Dermis microvascular lymphatic vessel endothelial cell (primary cell): Measurements from ENCODE around the gene DNAJC15. TPM values are rescaled to one million over a fixed set of nuclear protein-coding genes. Genes with fewer than 3 reads are reported as not detected.
"Not testable (repeated sequence)": the region's sequence is repeated elsewhere in the genome, so short reads cannot be mapped to it uniquely, and the experiment has no call there.

ENCODE experiments used
- DNase-seq, 2 donors: peaks; one replicate each; pipeline versions ENCODE4 v3.0.0 to v3.0.0-alpha.2; 2010; ENCODE audit warnings: low read depth in 2 of 2
- total RNA-seq: library from RNA; depleted of rRNA; stranded (reverse); fragments of >200 nt; gene quantifications from 2 replicates; pipeline ENCODE4 v1.2.1, GENCODE V29; 2014

The DNAJC15 gene
- total RNA-seq, 1 donor from 2014 or later: 17.5 TPM

DNA sequence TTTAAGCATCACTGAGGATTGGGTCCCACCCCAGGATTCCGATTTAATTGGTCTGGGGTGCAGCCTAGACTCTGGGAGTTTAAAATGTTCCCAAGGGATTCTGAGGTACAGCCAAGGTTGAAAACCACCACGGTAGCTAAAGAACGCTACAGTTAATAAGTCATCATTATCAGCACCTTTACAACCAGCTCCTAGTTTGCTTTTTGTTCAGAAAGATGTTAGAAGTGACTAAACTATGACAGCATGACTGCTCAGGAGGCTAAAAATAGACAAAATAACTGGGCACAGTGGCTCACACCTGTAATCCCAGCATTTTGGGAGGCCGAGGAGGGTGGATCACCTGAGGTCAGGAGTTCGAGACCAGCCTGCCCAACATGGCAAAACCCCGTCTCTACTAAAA lies 19.7 kb upstream of the DNAJC15 start:
- no peak for DNase-seq

DNA sequence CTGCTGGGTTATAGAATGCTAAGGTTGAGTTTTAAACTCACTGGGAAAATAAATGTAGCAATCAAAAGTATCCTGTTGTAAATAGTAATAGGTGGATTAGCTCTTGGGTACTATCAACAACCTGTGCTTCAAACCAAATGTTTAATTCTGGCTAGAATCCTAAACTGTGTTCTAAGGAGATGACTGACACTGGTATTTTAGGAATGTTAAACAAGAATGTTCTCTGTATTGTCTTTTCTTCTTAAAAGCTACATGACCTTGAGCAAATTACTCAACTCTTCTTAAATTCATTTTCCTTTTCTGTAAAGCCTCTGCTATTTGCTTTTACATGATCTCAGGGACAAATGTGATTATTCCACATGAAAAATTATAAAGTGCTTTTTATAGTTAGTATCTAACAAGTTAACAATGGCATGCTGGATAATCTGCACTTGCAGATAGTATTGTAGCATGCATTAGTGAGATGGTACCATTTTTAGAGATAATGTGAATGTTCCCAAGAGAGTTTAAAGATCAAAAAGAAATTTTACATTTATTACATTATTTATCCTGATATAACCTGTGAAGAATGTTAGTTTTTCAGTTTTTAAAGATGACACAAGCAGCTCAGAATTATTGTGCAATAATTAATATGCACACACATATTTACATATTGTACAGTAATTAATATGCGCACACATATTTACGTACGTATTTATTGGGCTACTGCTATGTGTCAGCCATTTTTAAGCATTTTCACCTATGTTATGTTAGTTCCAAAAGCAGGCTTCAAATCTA lies 17.7 kb upstream of the DNAJC15 start:
- peak in 1 of 2 donors; percentile 16 for DNase-seq

DNA sequence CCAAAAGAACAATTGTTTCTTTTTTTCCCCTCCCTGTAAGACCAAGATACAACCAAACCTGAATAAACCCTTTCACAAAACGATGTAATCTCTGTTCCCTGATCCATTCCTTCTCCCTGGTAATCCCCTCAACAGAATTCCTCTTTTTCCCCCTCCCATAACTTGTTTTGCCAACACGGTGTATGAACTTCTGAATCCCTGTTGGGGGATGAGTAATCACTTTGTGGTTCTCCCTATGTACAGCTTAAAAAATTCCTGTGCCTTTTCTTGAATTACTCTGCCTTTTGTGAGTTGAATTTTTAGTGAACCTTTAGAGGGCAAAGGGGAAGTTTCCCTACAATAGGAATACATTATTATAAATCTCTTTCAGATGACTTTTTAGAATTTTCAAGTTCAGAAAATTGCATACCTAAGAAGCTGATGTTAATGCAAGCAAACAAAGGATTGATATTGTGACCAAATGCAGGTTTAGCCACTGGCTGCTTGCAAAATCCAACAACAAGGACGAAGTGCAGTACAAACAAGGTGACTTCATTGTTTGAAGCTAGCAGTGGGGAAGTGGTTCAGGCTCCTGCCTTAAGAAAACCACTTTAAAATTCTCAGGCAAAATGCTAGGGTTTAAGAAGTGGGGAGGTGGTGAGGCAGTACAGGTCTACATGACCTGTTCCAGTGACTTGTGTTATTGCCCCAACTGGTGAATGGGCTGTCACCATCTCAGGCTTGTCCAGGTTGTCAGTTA lies 16.3 kb upstream of the DNAJC15 start:
- no peak for DNase-seq

DNA sequence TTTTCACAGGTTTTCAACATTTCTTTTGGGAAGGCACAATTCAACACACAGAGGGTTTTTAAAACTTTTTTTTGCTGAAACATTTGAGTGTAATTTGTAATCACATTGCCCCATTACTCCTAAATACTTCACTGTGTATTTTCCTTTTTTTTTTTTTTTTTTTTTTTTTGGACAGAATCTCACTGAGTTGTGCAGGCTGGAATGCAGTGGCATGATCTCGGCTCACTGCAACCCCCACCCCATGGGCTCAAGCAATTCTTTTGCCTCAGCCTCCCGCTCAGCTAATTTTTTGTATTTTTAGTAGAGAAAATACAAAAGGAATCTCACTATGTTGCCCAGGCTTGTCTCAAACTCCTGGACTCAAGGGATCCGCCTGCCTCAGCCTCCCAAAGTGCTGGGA lies 14.8 kb upstream of the DNAJC15 start:
- no peak for DNase-seq

DNA sequence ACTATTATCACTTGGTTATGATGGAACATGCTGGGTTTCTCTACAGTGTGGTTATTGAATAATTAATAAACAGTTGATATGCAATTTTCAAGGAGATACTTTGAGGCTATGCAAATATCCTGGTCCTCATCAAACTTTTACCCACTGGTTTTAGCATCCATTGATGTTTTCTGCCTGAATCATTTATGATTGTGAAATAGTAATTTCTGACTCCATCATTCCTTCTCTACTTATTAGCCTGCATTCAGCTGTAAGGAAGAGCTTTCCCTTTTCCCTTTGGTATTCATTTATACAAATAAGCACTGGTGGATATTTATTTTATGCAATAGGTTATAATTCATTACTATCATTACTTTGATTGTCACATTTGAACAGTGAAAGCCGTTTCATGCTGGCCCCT lies 13.9 kb upstream of the DNAJC15 start:
- no peak for DNase-seq

DNA sequence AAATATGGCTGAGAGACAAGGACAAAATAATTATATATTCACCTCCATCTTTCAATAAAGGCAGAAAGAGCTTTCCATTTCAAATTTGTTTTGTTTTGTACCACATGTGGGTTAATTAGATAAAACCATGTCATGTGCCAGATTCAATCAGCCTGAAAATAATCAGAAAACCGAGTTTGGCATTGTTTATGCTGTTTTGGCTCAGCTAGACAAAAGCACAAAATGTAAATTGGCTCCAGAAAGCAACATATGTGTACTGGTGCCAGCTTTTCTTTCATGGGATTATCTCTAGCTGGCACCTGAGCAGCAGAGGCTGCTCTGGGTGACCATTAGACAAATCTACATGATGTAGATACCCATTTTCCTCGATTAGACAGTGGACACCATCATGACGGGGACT lies 9.2 kb upstream of the DNAJC15 start:
- DNase-seq: no peak

DNA sequence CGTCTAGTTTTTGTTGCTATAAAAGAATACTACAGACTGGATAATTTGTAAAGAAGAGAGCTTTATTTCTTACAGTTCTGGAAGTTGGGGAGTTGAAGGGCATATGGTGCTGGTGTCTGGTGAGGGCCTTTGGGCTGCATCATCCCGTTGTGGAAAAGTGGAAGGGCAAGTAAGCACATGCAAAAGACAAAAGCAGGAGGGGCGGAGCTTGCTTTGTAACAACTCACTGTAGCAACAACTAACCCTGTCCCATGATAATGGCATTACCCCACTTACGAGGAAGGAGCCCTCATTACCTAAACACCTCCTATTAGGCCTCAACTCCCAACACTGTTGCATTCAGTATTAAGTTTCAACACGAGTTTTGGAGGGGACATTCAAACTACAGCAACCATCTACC lies 7.2 kb upstream of the DNAJC15 start:
- no peak for DNase-seq

DNA sequence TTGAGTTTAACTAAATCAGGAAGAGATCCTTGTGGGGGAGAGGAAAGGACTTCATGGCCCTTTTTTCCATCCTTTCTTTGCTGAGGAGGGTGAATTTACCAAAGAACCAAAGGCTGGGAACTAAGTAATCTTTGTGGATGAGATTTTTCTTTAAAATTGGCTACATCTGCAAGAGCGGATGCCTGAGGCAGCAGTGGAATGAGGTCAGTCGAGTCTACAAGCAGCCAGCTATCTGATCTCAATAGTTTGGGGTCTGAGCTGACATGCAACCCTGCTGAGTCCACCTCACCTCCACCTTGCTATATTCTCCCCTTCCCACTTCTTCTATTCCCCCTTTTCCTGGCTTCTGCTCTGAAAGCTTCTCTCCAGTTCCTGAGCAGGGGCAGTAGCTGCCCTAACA lies 3.6 kb upstream of the DNAJC15 start:
- no peak for DNase-seq

DNA sequence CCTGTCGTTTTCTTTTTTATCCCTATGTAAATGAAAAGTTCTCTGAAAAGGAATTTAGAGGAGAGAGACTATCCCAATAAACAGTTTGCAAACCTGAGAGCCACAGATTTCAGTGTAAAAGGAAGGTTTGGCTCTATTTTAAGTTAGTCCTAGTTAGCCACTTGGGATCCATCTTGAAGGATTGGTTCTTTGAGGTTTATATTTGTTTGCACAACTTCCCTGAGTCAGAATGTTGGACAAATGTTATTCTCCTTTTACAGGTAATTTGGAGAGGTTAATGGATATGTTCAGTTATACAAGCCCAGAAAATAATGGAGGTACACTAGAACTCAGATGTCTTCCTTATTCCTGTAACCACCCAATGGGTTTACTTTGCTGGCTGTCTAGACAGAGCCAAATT lies 2.6 kb upstream of the DNAJC15 start:
- DNase-seq: no peak

DNA sequence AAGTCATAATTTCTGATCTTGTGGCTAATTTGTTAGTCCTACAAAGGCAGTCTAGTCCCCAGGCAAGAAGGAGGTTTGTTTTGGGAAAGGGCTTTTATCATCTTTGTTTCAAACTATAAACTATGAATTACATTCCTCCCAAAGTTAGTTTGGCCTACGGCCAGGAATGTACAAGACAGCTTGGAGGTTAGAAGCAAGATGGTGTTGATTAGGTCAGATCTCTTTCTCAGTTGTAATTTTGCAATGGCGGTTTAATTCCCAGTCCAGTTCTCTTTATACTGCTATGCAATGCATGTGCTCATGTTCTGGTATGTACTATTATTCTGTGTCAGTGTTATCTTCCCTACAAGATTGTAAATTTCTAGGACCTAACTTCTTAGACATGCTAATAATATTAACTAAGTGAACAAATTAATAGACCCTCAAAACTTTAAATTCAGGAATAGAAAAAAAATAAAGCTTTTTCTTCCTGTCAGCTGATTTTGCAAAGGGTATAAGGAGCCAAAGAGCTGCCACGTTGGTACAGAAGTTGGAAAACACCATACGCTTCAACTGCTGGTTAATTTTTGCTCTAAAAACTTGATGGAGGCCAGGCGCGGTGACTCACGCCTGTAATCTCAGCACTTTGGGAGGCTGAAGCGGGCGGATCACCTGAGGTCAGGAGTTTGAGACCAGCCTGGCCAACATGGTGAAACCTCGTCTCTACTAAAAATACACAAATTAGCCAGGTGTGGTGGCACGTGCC lies 1.3 kb upstream of the DNAJC15 start:
- no peak for DNase-seq

DNA sequence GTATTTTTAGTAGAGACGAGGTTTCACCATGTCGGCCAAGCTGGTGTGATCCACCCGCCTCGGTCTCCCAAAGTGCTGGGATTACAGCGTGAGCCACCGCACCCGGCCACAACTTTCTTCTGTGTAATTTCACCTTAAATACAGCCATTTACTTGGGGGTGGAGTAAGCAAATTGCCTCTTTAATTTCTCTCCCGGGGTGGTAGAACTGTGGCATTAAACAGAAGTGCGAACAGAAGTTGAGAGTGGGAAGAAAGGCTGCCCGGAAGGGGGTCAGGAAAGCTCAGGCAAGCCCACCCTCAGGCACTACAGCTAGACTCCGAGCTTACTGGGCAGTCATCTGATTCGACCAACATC lies 475 bp upstream of the DNAJC15 start:
- DNase-seq: no peak

DNA sequence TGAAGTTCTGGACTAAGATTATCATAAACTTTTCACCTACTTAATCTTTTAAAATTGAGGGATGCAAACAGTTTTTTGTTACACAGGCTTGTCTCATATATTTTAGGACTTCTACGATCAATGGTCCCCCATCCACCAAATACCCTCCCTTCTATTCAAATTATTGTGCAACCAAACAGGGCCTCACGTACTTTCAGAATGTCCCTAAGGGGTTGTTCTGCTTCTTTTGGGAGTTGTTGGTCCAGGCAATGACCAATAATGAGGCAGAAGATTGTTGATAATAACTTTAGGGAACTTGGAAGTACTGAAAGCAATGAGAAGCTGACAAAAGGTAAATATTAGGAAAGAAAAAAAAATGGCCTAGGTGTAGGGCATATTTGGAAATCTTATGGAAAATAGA lies 2.9 kb downstream of the DNAJC15 start:
- no peak for DNase-seq

DNA sequence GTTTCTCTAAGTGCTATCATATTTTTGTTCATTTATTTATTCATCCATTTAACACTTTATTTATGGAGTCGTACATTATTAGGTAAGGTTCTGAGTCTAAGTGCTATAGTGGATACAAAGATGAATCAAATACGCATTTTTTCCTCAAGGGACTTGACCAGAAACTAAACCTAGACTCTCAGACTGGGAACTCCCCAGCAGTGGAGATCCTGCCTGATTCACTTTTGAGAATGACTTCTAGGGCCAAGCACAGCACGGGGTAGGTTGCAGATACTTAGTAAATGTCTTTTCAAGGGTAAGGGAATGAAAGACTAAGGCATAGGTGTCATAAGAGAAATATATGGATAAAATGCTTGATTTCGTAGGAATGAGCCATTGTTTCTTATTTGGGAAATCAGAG lies 7.2 kb downstream of the DNAJC15 start:
- DNase-seq: no peak

DNA sequence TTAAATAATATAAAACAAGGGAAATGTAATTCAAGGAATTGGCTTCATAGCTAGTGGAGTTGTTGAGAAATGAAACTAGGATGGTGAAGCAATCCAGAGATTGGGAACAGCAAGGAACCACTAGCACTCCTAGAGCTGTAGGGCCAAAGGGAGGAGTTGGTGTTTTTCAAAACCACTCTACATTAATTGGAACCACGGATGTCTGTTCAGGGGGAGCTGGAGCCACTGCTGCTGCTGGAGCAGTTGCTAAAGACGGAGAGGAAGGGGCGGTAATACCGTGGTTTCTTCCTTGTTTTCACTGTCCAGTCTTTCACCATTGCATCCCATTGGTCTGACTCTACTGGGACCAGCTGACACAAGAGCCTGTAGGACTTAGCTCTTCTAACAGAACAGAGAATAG lies 8.5 kb downstream of the DNAJC15 start:
- DNase-seq: no peak

DNA sequence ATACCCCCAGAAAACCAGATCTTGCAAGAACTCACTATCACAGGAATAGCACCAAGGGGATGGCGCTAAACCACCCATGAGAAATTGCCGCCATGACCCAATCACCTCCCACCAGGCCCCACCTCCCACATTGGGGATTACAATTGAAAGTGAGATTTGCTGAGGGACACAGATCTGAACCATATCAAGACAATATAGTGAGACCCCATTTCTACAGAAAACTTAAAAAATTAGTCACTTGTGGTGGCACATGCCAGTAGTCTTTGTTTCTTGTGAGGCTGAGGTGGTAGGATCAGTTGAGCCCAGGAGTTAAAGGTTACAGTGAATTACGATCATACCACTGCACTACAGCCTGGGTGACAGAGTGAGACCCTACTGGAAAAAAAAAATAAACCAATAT lies 9.7 kb downstream of the DNAJC15 start:
- no peak for DNase-seq

DNA sequence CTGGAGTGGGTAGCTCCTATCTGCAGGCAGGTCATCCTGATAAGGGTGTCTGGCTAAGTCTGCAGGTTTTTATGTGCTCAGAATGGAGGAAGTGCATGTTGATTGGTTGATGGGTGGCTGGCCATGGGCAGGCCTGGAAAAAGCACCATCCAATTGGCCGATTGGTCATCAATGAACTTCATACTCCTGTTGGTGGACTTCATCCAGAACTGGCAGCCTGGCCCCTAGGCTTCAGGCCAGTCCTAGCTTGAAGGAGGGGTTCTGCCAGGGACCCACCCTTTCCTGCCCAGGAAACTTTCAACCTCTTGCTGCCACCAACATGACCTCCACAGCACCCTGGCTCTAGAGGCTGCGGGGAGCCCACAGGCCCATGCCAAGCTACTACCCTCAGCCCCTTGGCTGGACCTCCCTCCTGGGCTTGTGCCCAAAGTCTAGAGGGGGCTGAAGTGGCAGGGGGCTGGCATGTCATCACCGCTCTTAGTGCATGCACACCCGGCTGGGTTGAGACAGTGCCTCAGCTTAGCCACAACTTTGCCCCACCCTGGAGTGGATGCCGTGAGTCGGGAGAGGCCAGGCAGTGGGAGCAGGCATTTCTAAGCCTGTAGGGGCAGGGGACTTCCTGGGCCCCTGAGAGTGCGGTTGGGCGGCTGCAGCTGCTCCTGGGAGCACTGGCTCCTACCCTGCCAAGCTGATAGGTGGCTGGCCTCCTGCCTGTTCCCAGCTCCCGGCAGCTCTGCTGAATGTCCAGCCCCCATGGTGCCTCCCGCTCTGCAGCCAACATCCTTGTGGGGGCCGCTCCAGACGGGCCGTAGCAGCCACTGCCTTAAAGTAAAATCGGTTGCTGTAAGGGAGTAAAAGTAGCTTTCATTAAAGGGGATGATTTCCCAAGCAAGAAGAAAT lies 13.2 kb downstream of the DNAJC15 start:
- DNase-seq: no peak

DNA sequence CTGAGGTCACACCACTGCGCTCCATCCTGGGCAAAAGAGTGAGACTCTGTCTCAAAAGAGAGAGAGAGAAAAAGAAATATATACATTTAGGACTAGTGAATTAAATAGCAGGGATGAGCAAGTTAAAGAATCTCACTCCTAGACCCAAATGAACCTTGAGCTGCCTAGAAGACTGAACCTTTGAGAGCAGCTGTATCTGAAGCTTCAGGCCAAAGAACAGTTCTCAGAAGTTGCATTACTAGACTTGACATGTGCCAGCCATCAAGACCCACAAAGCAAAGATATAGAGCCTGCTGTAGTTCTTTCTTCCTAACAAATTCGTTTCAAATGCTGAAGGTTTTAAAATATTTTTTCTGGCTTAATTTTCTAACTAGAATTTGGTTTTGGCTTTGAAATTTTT lies 16.6 kb downstream of the DNAJC15 start:
- DNase-seq: no peak

DNA sequence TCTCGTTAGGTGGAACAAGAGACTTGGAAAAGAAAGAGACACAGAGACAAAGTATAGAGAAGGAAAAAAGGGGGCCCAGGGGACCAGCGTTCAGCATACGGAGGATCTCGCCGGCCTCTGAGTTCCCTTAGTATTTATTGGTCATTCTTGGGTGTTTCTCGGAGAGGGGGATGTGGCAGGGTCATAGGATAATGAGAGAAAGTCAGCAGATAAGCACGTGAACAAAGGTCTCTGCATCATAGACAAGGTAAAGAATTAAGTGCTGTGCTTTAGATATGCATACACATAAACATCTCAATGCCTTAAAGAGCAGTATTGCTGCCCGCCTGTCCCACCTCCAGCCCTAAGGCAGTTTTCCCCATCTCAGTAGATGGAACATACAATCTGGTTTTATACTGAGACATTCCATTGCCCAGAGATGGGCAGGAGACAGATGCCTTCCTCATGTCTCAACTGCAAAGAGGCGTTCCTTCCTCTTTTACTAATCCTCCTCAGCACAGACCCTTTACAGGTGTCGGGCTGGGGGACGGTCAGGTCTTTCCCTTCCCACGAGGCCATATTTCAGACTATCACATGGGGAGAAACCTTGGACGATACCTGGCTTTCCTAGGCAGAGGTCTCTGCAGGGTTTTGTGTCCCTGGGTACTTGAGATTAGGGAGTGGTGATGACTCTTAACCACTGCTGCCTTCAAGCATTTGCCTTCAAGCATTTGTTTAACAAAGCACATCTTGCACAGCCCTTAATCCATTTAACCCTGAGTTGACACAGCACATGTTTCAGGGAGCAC lies 17.4 kb downstream of the DNAJC15 start:
- not testable (repeated sequence) for DNase-seq

DNA sequence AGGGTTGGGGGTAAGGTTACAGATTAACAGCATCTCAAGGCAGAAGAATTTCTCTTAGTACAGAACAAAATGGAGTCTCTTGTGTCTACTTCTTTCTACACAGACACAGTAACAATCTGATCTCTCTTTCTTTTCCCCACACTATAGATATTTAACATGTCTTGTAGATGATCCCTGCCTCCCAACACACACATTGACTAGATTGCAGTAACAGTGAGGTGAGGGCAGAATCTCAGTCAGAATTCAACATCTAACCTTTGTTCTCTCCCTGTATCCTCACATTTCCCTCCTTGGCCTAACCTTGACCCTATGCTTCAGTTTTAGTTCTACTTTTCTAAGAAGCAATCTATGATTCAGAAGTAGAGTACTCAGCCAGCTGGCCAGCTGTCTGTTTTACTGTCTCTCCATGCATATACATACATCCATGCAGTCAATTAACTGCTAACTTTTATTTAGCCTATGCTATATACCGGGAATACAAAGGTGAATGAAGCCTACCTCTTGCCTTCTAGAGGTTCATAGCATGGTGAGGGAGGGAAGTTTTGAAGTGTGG lies 18.1 kb downstream of the DNAJC15 start:
- DNase-seq: no peak

DNA sequence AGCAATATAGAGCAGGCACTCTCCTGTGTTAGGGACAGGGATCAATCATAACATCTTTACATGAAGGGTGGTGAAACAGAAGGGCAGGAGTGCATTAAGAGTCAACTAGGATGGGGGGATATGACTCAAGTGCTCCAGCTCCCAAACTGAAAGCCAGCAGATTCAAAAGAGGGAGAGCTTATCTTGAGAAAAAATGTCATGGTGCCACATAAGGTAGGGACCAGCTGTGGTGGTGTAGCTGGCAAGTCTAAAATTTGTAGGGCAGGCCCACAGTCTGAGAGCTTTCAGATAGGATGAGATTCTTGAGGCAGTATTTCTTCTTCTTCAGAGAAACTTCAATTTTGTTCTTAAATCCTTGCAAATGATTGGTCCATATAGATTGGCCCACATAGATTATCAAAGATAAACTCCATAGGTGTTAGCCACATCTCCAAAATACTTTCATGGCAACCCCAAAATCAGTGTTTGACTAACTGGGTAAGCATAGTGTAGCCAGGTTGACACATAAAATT lies 19.1 kb downstream of the DNAJC15 start:
- no peak for DNase-seq
